A549 (cell line): Measurements from ENCODE around the gene NCCRP1. TPM values are rescaled to one million over a fixed set of nuclear protein-coding genes. Genes with fewer than 3 reads are reported as not detected.

ENCODE experiments used
- ATAC-seq, 2 experiments: fragments of 200-7000 bp in 1 of 2; fragments of >200 bp in 1 of 2; cut with Nextera tagmentation in 1 of 2; cut with Tn5 transposase in 1 of 2; 3 replicates each; pipeline versions ENCODE4 v1.8.0 to v1.9.1; 2018 to 2020; ENCODE audit warnings: mild to moderate bottlenecking in 1 of 2, moderate library complexity in 1 of 2
- CTCF ChIA-PET: fragments of 300-600 bp; sonication (Branson Sonifier 250); formaldehyde crosslinking; extraction: SDS; loops from one replicate; lab custom pipeline; 2021; ENCODE audit warnings: antibody characterized with exemption, inconsistent platforms; lab: Yijun Ruan, JAX
- POLR2A ChIA-PET: fragments of 350-600 bp; formaldehyde crosslinking; extraction: SDS; loops from one replicate; lab custom pipeline; 2021; ENCODE audit warnings: antibody characterized with exemption, inconsistent platforms; lab: Yijun Ruan, JAX
- DNase-seq, 2 experiments: peaks; one replicate each; pipeline versions ENCODE4 v3.0.0 to v3.0.0-alpha.2; 2011 to 2016; ENCODE audit warnings: low read depth in 1 of 2, low spot score in 1 of 2
- FAIRE-seq: peaks from 2 replicates; lab custom pipeline; 2011; peaks lifted over from hg19 to GRCh38; lab: Jason Lieb, UNC
- H3K27ac ChIP-seq, 2 experiments: fragments of >200 bp; sonication (Bioruptor Twin); formaldehyde crosslinking; 3 replicates each; pipeline ENCODE4 v1.5.1; 2016 to 2017
- H3K4me1 ChIP-seq: fragments of >200 bp; sonication (Bioruptor Twin); formaldehyde crosslinking; 3 replicates; pipeline ENCODE4 v1.6.1; 2016
- H3K4me2 ChIP-seq: fragments of >200 bp; sonication (Bioruptor Twin); formaldehyde crosslinking; 3 replicates; pipeline ENCODE4 v1.6.1; 2016
- H3K4me3 ChIP-seq: fragments of >200 bp; sonication (Bioruptor Twin); formaldehyde crosslinking; 3 replicates; pipeline ENCODE4 v1.5.1; 2016
- H3K9me3 ChIP-seq: fragments of >200 bp; sonication (Bioruptor Twin); formaldehyde crosslinking; 3 replicates; pipeline ENCODE4 v1.6.1; 2016
- ATOH8 ChIP-seq: fragments of 250-450 bp; sonication (Bioruptor Pico); IDR thresholded peaks from 2 replicates; pipeline ENCODE4 v1.5.0; 2020; ENCODE audit warnings: low read depth, mild to moderate bottlenecking, moderate library complexity
- BCL3 ChIP-seq: fragments of >200 bp; sonication (Bioruptor Twin); formaldehyde crosslinking; IDR thresholded peaks from 3 replicates; pipeline ENCODE4 v1.6.1; 2016
- BHLHE40 ChIP-seq: IDR thresholded peaks from 2 replicates; pipeline ENCODE4 v1.6.1; 2012; ENCODE audit warnings: low read depth, low read length, inconsistent platforms
- CBX2 ChIP-seq: fragments of 200-600 bp; sonication (generic); IDR thresholded peaks from 2 replicates; pipeline ENCODE4 v1.6.1; 2016; ENCODE audit warnings: low read depth, mild to moderate bottlenecking, borderline replicate concordance
- CEBPB ChIP-seq, 2 experiments: fragments of >200 bp in 1 of 2; sonication (Bioruptor Twin) in 1 of 2; formaldehyde crosslinking in 1 of 2; IDR thresholded peaks; 2 replicates each; pipeline ENCODE4 v1.6.1; 2012 to 2016
- CHD4 ChIP-seq: fragments of 200-600 bp; sonication (generic); IDR thresholded peaks from 2 replicates; pipeline ENCODE4 v1.6.1; 2016; ENCODE audit warnings: antibody characterized with exemption, mild to moderate bottlenecking, borderline replicate concordance
- E2F6 ChIP-seq: IDR thresholded peaks from 2 replicates; pipeline ENCODE4 v1.6.1; 2012; ENCODE audit warnings: low read depth, borderline replicate concordance
- ELK1 ChIP-seq: fragments of 150-350 bp; IDR thresholded peaks from 2 replicates; pipeline ENCODE4 v1.6.1; 2014; ENCODE audit warnings: low read depth, mild to moderate bottlenecking, low read length
- HDAC2 ChIP-seq: fragments of 200-600 bp; sonication (generic); IDR thresholded peaks from 2 replicates; pipeline ENCODE4 v1.6.1; 2016
- HES2 ChIP-seq: fragments of >200 bp; sonication (Bioruptor Twin); formaldehyde crosslinking; IDR thresholded peaks from 2 replicates; pipeline ENCODE4 v1.6.1; 2016
- HEYL ChIP-seq: fragments of 250-450 bp; sonication (Bioruptor Pico); IDR thresholded peaks from 2 replicates; pipeline ENCODE4 v1.8.0; 2021; ENCODE audit warnings: mild to moderate bottlenecking, moderate library complexity
- HOXB13 ChIP-seq: fragments of 250-450 bp; sonication (Bioruptor Pico); IDR thresholded peaks from 2 replicates; pipeline ENCODE4 v1.5.0; 2020; ENCODE audit warnings: low read depth, mild to moderate bottlenecking, moderate library complexity
- HOXB5 ChIP-seq: fragments of 250-450 bp; sonication (Bioruptor Pico); IDR thresholded peaks from 2 replicates; pipeline ENCODE4 v1.5.0; 2020; ENCODE audit warnings: mild to moderate bottlenecking, moderate library complexity
- MAZ ChIP-seq: fragments of 150-350 bp; IDR thresholded peaks from 2 replicates; pipeline ENCODE4 v1.6.1; 2014; ENCODE audit warnings: antibody characterized with exemption, low read depth, low read length, borderline replicate concordance
- NFE2L2 ChIP-seq: fragments of 150-350 bp; conservative IDR thresholded peaks from 2 replicates; pipeline ENCODE4 v1.6.1; 2014; ENCODE audit warnings: low read length
- NR3C1 ChIP-seq: fragments of >200 bp; sonication (Bioruptor Twin); formaldehyde crosslinking; IDR thresholded peaks from 3 replicates; pipeline ENCODE4 v1.6.1; 2017
- PBX3 ChIP-seq: IDR thresholded peaks from 2 replicates; pipeline ENCODE4 v1.6.1; 2012
- RAD21 ChIP-seq, 2 experiments: fragments of >200 bp in 1 of 2; sonication (Bioruptor Twin) in 1 of 2; formaldehyde crosslinking in 1 of 2; IDR thresholded peaks in 1 of 2; conservative IDR thresholded peaks in 1 of 2; 2 replicates in 1 of 2; 3 replicates in 1 of 2; pipeline ENCODE4 v1.6.1; 2012 to 2018; ENCODE audit warnings: inconsistent platforms in 1 of 2
- REST ChIP-seq: fragments of 200-600 bp; sonication (generic); IDR thresholded peaks from 2 replicates; pipeline ENCODE4 v1.6.1; 2016; ENCODE audit warnings: antibody characterized with exemption, mild to moderate bottlenecking, moderate library complexity
- RFX5 ChIP-seq: fragments of 450-650 bp; IDR thresholded peaks from 2 replicates; pipeline ENCODE4 v1.7.1; 2014; ENCODE audit warnings: antibody characterized with exemption, mild to moderate bottlenecking, moderate library complexity
- TFCP2L1 ChIP-seq: fragments of 250-450 bp; sonication (Bioruptor Pico); IDR thresholded peaks from 2 replicates; pipeline ENCODE4 v1.5.0; 2021; ENCODE audit warnings: mild to moderate bottlenecking
- TP53 ChIP-seq: fragments of 250-450 bp; sonication (Bioruptor Pico); IDR thresholded peaks from 2 replicates; pipeline ENCODE4 v1.5.0; 2021; ENCODE audit warnings: mild to moderate bottlenecking, moderate library complexity
- USF2 ChIP-seq: fragments of 450-650 bp; IDR thresholded peaks from 2 replicates; pipeline ENCODE4 v1.6.1; 2014; ENCODE audit warnings: antibody characterized with exemption
- WGBS: methylation state at CpG from one replicate; pipeline ENCODE4 v1.1.6; 2017; ENCODE audit errors: missing lambda C conversion rate; 5-methylcytosine and 5-hydroxymethylcytosine counted together
- polyA plus RNA-seq, 4 experiments: library from polyadenylated mRNA; depleted of rRNA in 3 of 4; stranded (reverse); fragments of >200 nt; fragmentation: RNase III in 1 of 4; extraction: RNeasy Plus Mini Kit Qiagen cat#74134 plus additional on column Dnase treatment in 1 of 4; gene quantifications; 2 replicates in 3 of 4; 3 replicates in 1 of 4; pipeline ENCODE4 v1.2.3, GENCODE V29; 2011 to 2017

Gene NCCRP1
- polyA plus RNA-seq, 2 of the 4 experiments (the other 2 are of a cell fraction), result 0.90 to 0.99 TPM

- FAIRE-seq, result no peak
- no peak; a peak in 1 of 6 replicates for ATAC-seq
- H3K9me3 ChIP-seq, result no peaks in the 10 kb centered on the region
- DNase-seq, result no peak
- ChIA-PET CTCF (interaction anchor here (0.6 to 7.0 kb wide), 5 partner anchors 9 to 119 kb away, joined by 3 to 44 read pairs (median 5); no protein-coding TSS in a partner anchor), POLR2A (no interaction called here)
- no peak for TF ChIP-seq TFCP2L1
- no peak for TF ChIP-seq USF2
- TF ChIP-seq HOXB5, result no peak
- no peak for TF ChIP-seq HOXB13 (CRISPR knock-in tag)
- no peak for TF ChIP-seq NR3C1
- TF ChIP-seq BHLHE40, result no peak
- TF ChIP-seq CHD4, result no peak
- TF ChIP-seq REST, result no peak
- TF ChIP-seq ELK1, result no peak
- TF ChIP-seq HEYL (CRISPR knock-in tag), result no peak
- TF ChIP-seq PBX3, result no peak
- no peak for TF ChIP-seq RFX5
- TF ChIP-seq E2F6, result no peak
- no peak for TF ChIP-seq CBX2
- no peak for TF ChIP-seq MAZ
- TF ChIP-seq TP53 (CRISPR knock-in tag), result no peak
- TF ChIP-seq ATOH8, result no peak
- 76% methylated on average over 9 of the region's 9 CpGs for WGBS
- H3K27ac ChIP-seq, result no peak overlapping the region
- H3K4me2 ChIP-seq, result no peak overlapping the region
- H3K4me3 ChIP-seq, result no peak overlapping the region
- H3K4me1 ChIP-seq, result peaks cover 6% of the 10 kb centered on the region; the same call in 1 of the 3 replicates
These were observed 11.5 kb downstream of the NCCRP1 start for GRCh38 chr19:39208175-39208795.

GRCh38 chr19:39209196-39209595, 12.4 kb downstream of the NCCRP1 start:
- peaks cover 6% of the 10 kb centered on the region; the same call in 1 of the 3 replicates for H3K4me1 ChIP-seq
- DNase-seq (no peak), FAIRE-seq (peak; percentile 99), ATAC-seq (no peak)
- no peak overlapping the region for H3K4me3 ChIP-seq
- no peak overlapping the region for H3K27ac ChIP-seq
- WGBS, result 74% methylated on average over 7 of the region's 7 CpGs
- no peaks in the 10 kb centered on the region for H3K9me3 ChIP-seq
- H3K4me2 ChIP-seq, result no peak overlapping the region
- ChIA-PET POLR2A (no interaction called here), CTCF (no interaction called here)
- no peak for TF ChIP-seq BCL3
- TF ChIP-seq NFE2L2, result no peak
- TF ChIP-seq HES2, result no peak
- no peak for TF ChIP-seq REST
- TF ChIP-seq RAD21 (conservative IDR thresholded peaks at IDR 0.05 in 1 of 2, IDR thresholded peaks at IDR 0.05 in 1 of 2), result no peak
- no peak for TF ChIP-seq NR3C1
- no peak for TF ChIP-seq CHD4
- no peak for TF ChIP-seq HDAC2
- no peak for TF ChIP-seq CEBPB (IDR thresholded peaks at IDR 0.05)
